ENCODE measurements around the gene PLEKHG4.
A peak's percentile ranks its signal among the peaks of the same experiment; 100 is the strongest.

Gene PLEKHG4

DNA sequence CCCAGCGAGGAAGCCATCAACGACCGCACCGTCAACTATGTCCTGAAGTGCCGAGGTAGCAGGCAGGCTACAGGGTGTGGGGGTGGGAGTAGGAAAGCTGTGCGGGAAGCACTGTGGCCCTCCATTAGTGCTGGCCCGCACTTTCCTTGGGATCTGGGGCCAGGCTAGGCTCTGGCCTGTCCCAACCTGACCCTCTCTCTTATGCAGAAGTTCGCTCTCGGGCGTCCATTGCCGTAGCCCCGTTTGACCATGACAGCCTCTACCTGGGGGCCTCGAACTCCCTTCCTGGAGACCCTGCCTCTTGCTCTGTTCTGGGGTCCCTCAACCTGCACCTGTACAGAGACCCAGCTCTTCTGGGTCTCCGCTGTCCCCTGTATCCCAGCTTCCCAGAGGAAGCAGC is 8.6 kb downstream of the PLEKHG4 start:
- DNase-seq: no peak

DNA sequence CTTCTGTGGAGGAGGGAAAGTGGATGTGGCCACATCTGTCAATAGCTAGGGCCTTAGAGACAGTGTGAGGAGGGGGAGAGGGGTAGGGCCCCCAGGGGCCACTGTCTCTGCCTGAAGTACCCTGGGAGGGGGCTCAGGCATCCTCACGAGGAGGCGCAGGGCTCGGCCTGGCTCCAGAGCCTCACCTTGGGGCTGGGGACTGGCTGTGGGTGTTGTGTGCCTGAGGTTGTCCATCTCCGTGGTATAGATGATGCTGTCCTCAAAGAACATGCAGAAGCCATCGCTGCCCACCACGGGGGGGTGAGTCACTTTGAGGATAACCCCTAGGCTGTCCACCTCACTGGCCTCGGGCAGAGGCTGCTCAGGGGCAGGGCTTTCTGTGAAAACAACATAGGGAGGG is 12.1 kb downstream of the PLEKHG4 start:
- no peak for DNase-seq

DNA sequence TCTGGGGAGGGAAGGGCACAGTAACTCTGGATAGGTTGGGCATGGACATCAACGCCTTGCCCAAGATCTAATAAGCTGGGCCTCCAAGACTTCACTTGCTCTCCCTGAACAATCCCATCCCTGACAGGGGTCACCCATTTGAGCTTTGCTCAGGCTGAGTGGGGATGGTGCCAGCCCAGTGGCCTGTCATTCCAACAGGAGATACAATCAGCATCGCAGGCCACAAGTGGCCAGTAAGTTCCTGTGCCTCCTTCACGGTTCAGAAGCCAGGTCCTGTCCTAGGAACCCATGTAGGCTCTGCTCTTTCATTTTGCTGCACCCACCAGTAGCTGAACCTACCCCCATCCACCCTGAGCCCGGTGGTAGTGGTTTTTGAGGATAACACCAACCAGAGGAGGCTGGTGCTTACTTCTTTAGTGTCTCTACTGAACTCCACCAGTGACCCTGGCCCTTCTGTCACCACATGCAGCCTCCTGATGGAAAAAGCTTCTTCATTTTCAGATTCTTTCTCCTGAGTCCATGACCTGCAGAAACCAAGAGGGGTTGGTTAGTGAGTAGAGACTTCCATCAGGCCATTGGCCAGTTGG is 14.9 kb downstream of the PLEKHG4 start:
- no peak for DNase-seq

DNA sequence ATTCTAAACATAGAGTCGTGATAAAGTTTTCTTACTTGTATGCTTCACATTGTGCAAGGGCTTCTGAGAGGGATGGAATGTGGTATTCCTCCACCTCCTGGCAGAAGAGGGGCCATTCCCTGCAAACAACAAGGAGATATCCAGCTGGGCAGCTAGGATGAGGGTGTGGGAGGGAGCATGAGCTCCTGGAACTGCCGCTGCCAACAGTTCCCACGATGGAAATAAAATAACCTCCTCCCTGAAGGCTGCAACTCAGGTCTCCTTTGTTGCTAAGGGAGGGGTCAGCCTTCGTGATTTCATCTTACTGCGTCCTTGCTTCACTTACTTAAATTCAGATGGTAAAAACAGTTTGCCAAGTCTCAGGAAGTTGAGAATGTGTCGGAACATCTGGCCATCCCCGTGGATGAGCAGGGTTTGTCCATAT is 15.6 kb downstream of the PLEKHG4 start:
- DNase-seq: no peak

DNA sequence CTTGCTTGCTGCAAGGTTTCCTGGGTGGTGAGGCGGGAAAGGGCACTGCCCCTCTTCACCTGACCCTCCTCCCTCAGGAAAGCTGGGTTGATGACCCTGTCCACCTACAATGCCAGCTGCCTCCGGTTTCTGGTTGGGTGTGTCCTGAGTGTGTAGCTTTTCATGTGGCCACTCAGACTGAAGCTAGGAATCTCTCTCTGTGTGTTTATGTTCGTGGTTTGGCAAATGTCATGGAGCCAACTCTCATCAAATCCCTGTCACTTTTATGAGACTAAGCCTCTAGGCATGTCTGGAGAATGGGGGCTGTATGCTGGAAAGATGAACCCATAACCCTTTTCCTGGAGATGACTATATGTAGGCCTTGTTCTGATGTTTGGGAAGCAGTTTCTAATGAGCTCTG is 17.1 kb downstream of the PLEKHG4 start:
- DNase-seq: no peak

DNA sequence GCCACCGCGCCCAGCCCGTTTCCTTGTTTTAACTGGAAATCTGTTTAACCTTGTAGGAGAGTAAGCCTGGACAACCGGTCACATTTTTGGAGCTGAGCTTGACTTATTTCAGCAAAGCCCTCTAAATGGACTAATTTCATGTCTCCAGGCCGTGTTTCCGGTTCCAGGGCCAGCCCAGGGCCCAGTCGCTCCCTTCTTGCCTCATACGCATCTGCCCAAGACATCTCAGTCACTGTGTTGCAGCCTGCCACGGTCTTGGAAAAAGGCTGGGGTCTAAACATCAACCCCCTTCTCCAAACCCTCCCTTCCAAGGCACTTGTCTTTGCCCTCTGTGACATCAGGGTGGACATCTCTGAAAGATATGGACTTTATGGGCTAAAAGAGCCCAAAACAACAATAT is 18.9 kb downstream of the PLEKHG4 start:
- DNase-seq: no peak

DNA sequence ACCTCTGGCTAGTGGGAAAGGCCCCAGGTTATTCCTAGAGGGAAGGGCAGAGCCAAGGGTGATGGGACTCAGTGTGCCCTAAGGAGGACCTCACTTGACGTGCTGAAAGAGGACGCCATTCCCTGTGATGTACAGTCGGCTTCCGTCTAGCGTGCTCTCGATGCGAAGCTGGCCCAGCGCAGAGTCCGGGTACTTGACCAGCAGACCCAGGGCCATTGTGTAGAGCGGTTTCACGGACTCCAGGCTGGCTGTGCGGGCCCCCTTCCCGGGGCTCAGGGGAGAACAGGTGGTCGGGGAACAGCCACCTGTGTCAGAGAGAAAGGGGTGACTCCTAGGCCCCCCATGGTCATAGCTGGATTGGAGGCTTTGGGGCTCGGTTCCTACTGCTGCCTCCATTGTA is 19.9 kb downstream of the PLEKHG4 start:
- no peak for DNase-seq

DNA sequence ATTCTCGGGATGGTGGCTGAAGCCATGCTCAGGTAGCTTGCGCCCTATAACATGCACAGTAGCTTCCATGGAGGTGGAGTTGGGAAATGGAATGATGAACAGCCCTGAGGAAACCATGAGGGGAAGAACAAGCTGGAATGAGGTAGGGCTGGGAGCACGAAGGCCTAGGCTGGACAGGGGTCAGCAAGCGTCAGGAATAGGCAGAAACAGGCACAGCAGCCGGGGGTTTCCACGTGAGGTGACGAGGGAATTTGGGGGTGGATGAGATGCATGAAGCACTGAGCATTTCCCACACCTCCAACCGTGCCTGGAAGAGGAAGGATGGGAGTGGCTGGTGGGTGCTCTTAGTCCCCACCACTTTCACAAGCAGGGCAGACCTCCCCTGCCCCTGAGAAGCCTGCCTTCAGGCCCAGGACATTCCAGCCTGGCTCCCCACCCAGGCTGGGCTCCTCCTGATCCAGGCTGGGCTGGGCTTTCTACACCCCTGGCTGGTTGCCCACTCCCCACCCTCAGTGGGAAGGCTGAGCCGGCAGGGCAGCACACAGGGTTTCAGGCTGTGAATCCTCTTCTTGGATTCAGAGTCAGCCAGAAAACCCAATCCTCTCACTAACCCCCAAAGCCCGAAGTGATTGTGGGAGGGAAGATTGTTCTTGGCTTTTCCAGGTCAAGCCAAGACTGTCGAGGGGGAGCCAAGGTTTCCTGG is 21.9 kb downstream of the PLEKHG4 start:
- DNase-seq: no peak

DNA sequence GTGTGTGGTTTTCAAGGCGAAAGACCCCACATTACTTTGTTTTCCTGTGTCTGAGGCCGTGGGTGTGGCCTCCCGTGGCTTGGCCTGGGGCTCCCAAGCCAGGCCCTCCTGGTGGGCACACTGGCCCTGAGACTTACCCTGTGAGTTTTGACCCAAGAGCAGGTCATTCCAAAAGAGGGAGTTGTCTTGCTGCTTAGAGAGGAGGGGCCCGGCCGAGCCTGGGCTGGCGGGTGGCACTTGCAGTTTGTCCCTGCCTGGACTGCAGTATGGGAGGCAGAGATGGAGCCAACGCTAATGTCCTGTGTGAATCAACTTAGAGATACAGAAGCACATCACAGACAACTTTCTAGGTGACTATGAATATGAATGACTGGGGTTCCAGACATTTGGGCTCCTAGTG is 22.7 kb downstream of the PLEKHG4 start:
- no peak for DNase-seq

DNA sequence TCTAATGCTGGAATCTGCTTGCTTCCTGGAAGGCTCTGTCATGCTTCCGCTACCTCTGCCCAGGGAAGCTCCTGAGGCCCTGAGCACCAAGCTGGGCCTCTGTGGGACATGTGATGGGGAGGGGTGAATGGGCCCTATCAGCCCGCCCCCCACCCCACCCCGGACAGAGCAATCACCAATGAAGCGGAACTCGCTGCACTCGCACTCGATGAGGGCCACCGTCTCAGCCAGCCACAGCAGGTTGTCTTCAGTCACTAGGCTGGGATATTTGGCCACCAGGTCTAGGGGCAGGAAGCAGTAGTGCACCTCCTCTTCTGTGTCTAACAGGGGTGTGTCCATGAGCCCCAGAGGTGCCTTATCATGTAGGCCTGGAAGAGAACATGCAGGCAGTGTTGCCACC is 23.6 kb downstream of the PLEKHG4 start:
- DNase-seq: no peak

DNA sequence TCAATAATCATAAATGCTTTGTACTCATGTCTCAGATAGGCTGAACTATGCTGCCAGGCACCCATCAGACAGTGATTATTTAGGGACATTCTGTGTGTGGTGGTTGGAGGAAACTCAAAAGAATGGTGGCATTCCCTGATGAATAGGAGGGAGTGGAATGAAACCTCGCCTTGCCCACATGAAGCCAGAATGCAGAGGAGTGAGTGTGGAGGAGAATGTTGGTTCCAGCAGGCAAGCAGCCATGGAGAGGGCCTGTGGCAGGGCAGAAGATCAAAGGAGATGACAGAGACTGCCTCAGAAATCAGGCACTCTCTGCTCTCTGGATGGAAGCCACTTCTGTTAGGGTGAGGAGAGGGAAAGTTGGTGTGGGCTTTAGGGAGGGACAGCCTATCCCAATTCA is 24.7 kb downstream of the PLEKHG4 start:
- DNase-seq: no peak

DNA sequence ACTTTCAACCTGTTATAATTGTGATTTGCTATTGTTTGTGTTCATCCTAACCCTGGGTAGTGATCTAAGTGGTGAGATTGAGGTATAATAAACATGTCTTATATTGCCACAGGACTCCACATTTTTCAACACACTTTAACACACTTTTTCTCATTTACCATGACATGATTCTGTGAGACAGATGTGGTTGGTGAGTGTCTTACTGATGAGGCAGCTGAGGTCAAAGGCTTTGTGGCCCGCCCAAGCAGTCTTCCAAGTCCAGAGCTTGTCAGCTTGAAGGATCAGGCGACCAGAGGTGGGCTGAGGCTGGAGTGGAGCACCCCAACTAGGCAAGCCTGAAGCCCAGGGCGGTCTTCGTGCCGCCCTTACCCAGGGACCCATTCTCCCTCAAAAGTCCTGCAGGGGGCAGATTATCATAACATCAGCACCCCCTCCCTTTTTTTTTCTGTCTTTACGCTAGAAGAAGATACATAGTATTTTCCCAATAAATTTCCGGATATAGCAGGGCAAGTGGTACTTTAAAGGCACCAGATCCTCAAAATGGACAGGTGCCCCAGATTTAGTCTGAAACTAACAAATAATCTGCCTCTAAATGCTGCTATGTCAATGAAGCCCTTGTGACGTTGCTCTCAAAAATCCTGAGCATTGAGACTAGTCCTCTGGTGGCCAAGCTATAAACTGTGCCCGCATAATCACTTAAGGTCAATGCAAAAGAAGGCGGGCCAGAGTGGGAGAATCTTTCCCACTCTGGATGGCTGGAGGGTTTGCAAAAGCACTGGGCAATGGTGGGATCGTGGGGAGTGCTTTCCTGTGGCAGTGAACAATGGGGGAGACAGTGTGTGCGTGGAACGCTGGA is 26.1 kb downstream of the PLEKHG4 start:
- DNase-seq: no peak

DNA sequence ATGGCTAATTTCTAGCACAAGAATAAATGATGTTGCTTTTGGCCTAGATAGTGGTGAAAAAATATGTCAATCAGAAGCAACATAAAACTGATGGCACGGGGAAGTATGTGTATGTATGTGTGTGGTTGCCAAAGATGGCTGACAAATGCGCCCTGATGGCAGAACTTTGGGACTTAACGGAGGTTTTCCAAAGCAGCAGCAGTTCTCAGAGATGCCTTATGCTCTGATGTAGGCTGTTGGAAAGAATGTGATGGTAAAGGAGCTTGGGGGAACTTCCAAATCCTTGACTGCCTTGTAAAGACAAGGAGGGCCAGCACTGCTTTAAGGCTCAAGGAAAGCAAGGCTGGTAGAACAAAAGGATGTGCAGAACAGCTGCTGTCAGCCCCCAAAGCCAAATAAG is 31.2 kb downstream of the PLEKHG4 start:
- no peak for DNase-seq

DNA sequence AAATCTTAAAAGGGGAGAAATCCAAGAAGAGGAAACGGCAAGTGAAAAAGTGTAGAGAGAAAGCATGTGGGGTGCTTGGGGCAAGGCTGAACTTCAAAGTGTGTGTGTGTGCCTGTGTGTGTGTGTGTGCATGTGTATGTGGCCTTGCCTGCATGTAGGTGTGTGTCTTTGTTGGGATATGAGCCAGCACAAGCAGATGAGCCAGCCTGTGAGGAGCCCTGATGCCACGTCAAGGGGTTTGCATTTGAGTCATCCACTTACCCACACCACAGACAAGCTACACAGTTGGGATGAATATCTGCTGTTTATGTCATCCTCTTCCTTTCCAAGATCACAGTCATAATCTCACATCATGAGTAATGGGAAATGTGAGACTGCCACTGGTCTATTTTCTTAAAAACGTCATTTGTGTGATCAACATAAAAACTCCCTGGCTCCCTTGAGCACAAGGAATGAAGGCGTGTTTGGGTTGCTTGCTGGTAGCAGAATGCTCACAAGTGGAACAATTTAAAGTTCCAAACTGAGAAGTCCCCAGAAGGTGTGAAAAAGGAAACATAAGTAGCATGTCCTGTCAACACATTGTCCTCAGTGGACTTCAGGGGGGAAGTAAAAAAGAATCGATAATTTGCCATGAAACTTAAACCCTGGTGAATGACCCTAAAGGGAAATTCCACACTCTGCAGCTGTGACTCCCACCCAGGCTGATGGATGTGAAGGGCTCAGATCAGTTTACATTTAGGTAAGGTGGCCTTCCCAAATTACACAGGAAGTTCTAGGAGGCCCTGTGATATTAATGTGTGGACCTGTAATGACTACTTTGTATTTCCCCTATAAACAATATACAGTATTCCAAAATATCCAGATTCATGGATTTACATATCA is 32.5 kb downstream of the PLEKHG4 start:
- DNase-seq: no peak

DNA sequence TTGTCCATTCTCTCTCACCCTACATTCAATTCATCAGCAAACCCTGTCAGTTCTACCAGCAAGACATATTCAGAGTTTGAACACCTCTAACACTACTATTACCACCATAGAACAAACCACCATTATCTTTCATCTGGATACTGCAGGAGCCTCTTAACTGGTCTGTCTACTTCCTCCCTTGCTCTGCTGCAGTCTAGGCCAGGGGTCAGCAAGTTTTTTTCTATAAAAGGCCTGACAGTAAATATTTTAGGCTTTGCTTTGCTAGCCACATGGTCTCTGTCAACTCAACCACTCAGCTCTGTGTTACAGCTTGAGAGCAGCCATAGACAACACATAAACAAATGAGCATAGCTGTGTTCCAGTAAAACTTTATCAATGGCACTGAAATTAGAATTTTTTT is 33.4 kb downstream of the PLEKHG4 start:
- DNase-seq: no peak

DNA sequence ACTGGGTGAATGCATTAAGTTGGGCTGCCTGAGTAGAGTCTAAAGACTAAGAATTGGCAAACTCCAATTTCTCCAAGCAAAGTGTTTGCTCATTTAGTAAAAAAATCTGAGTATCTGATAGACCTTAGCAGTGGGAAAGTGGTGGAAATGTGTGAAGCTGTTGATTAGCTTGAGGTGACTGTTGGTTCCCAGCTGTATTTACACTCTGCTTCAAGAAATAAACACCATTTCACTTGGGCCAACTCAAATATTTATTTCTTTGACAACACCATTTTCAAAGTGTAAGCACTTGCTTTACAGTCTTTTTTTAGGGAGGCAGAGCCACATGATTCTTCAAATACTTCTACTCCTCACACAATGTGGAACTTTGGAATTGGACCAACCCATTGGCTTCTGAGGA is 38.5 kb downstream of the PLEKHG4 start:
- DNase-seq: no peak

DNA sequence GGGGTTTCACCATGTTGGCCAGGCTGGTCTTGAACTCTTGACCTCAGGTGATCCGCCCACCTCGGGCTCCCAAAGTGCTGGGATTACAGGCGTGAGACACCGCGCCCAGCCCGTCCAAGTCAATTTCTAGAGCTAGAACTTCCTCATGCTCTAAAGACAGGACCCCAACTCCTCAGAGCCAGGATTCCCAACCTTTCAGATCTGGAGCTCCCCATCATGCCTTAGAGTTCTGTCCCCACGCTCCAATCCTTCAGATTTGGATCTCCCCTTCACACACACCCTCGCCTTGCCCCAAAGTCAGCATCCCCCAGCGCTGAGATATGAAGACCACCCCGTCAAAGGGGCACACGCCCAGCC is 46.8 kb downstream of the PLEKHG4 start:
- no peak for DNase-seq

DNA sequence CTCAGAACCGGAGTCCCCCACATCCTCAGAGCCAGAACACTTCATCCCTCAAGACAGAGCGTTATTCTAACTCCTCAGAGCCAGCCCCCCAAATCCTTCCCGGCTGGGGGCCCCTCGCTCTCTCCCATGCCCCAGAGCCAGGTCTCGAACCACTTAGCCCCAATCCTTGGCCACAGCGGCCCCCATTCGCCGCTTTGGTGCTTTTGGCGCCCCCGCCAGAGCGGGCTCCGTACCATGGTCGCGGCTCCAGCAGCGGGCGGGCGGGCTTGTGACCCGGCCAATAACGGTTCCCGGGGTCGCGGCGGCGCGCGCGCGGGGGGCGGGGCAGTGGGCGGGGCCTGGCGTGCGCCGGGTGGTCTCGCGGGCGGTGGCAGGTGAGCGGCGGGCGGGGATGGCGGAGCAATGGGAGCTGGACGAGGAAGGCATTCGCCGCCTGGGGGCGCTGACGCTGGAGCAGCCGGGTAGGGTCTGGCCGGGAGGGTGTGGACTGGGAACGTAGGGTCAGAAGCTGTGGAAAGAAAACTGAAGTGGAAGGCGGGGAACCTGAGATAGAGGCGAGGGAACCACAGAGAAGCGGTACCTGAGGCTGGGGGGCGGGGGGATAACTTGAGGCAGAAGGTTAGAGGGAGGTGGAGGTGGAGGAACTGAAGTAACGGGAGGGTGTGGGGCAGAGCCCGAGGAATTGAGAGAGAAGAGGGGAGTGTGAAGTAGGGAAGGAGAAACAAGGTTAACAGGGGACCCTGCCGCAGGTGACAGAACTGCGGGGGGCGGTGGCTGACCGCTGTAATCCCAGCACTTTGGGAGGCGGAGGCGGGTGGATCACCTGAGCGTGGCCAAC is 47.4 kb downstream of the PLEKHG4 start, which contains the start of the genes KCTD19 and LRRC36:
Gene KCTD19 (minus strand): TSS at position 270 of the 838 bp plus-strand sequence. CDS start 34 bp downstream, at position 236.
Gene LRRC36 (plus strand): TSS at position 344 of the 838 bp plus-strand sequence. CDS start 48 bp downstream, at position 392.
- DNase-seq: peak; percentile 79

DNA sequence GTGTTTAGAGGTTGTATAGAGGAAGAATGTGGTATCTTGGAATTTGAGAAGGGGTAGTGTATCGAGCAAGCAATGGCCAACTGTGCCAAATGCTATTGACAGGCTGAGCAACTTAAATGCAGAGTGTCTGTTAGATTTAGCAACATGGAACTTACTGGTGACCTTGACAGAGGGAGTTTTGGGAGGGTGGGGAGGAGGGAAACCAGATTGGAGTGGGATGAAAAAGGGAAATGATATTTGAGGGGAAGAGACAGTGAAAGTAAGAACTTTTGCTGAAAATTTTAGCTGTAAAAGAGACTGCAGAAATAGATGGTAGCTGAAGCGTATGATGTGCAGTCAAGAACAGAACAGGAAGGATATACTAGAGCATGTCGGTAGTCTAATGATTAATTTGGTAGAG is 48.4 kb downstream of the PLEKHG4 start:
- no peak for DNase-seq

DNA sequence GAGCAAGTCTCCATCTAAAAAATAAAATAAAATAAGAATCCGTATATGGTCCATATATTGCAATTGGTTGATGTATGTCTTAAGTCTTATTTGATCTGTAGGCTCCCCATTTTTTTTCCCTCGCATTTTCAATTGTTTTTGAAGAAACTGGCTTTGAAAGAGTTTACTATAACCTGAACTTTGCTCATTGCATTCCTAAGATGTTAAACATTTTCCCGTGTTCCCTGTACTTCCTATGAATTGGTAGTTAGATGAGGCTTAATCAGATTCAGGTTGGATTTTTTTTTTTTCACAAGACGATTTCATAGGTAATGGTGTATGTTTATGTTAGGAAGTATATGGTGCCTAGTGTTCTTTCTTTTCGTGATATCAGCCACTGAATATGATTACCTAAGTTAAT is 50.6 kb downstream of the PLEKHG4 start:
- DNase-seq: no peak

DNA sequence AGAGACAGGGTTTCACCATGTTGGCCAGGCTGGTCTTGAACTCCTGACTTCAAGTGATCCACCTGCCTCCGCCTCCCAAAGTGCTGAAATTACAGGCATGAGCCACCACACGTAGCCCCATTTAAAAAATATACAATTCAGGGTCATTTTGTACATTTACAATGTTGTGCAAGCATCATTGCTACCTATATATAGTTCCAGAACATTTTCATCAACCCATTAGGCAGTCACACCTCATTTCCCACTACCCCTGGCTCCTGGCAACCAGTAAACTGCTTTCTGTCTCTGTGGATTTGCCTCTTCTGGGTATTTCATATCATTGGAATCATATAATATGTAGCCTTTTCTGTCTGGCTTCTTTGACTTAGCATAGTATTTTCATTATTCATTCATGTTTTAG is 54.0 kb downstream of the PLEKHG4 start:
- no peak for DNase-seq

DNA sequence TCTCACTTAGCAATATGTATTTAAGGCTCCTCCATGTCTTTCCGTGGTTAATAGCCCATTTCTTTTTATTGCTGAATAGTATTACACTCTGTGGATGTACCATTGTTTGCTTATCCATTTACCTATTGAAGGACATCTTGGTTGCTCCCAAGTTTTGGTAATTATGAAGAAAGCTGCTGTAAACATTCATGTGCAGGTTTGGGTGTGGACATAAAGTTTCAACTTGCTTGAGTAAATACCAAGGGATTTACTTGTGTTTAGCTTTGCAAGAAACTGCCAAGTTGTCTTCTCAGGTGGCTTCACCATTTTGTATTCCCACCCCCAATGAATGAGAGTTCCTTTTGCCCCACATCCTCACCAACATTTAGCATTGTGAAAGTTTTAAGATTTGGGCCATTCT is 56.8 kb downstream of the PLEKHG4 start:
- no peak for DNase-seq

Data from NCI-H2171 treated with DMSO at 0.1 percent for 48 hours (cell line).